DMS114 treated with DMSO at 0.1 percent for 48 hours (cell line): ENCODE measurements around the gene ACOX2.
A peak's percentile ranks its signal among the peaks of the same experiment; 100 is the strongest.

ENCODE experiments used
- DNase-seq: peaks from one replicate; lab custom pipeline; 2025; ENCODE audit not compliant: unreplicated experiment; lab: John Stamatoyannopoulos, UW

Gene ACOX2

GRCh38 chr3:58536501-58537411, at the start of gene ACOX2:
Gene ACOX2, minus strand, starts transcription at chr3:58537190. Its CDS starts 2,084 bp downstream, at chr3:58535106.
- no peak for DNase-seq

DNA sequence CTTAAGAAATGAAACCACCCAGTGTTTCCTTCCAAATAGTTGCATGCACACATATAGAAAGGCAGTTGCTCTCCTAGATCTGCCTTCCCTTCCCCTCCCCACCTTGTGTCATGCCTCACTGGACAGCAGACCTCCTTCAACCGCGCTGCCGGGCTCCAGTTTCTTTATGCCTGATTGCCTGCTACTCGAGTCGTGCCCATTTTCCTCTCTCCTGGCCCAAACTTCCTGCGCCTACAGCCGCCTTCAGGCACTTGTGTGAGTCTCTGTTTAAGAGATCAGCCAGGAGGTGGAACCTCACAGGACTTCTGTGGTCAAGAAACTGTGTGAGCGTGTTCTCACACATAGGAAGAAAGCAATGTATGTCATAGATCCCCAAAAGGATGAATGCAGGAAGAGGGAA, 49.0 kb upstream of the ACOX2 start:
- DNase-seq = no peak

GRCh38 chr3:58585005-58585786, 48.2 kb upstream of the ACOX2 start:
- peak; percentile 79 for DNase-seq

DNA sequence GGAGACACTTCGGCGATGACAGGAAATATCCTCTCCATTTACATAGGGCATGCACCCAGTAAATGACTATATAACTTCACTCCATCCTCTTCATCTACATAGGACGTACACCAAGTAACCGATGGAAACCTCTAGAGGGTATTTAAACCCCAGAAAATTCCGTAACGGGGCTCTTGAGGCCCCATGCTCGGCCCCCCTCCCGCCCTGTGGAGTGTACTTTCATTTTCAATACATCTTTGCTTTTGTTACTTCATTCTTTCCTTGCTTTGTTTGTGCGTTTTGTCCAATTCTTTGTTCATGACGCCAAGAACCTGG, 47.7 kb upstream of the ACOX2 start:
- DNase-seq = peak; percentile 20

DNA sequence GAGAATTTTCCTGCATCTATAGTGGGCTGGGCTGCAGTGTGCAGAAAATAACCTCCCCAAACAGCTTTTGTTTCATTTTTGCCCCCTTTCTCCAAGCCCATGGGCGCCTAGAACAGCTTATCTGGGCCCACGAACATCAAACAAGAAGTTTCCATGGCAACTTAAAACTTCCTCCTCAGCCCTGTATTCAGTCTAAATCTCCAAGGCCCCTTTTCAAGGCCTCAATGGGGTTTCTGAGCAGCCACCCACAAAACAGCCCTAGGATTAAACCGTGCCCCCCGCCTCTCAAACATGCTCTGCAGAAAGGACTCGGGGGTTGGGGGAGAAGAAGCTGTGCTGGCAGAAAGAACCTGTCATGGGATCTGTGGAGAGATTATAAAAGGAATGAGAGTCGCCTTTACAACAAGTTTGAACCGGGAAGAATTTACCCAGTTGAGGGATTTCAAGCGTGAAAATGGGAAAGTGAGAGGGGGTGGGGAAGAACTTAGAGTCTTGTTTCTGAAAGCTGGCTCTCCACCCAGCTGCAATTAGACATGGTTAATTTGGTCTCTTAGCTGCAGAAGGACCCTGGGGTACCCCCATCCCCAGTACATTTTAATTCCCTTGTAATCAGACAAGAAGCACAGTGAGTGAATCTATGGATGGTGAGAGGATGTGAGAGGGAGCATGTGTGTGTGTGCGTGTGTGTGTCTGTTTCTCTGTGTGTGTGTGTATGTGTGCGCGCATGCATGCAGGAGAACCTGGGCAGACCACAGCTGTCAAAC, 44.5 kb upstream of the ACOX2 start:
- no peak for DNase-seq

- DNase-seq = no peak
These were observed 43.9 kb upstream of the ACOX2 start for GRCh38 chr3:58580826-58581327.

DNA sequence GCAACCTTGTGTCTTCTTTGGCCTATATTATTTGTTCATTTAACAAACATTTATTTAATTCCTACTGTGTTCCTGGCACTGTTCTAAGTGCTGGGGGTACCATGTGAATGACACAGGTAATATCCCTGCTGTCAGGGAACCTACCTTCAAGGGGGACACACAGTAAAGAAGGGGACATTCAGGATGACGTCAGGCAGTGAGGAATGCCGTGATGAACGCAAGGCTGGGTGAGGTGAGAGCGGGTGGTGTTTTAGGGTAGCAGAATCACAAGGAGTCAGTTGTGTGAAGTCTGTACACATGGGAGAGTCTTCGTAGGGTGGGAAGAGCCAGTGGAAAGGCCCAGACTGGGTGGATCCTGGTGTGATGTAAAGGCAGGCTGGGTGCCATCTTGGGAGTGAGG, 41.9 kb upstream of the ACOX2 start:
- DNase-seq = no peak

GRCh38 chr3:58577269-58577821, 40.4 kb upstream of the ACOX2 start, which contains the start of gene FAM107A:
Gene FAM107A, minus strand, starts transcription at chr3:58577391. Its CDS starts 7,531 bp downstream, at chr3:58569860.
- no peak for DNase-seq

DNA sequence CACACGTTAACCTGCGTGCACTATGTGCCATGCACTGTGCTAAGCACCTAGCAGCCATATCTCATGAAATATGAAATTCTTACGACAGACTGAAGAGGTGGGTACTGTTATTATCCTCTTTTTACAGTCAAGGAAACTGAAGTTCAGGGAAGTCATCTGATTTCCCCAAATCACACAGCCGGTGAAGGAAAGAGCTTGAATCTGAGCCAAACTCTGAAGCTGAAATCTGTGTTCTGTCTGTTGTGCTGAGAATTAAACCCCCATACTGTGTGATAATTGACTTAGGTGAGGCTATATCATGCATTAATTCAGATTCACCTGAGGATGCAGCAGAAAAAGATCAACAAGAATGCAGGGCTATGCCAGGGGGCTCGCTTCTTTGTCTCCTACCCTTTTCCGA, 39.7 kb upstream of the ACOX2 start:
- DNase-seq = no peak

DNA sequence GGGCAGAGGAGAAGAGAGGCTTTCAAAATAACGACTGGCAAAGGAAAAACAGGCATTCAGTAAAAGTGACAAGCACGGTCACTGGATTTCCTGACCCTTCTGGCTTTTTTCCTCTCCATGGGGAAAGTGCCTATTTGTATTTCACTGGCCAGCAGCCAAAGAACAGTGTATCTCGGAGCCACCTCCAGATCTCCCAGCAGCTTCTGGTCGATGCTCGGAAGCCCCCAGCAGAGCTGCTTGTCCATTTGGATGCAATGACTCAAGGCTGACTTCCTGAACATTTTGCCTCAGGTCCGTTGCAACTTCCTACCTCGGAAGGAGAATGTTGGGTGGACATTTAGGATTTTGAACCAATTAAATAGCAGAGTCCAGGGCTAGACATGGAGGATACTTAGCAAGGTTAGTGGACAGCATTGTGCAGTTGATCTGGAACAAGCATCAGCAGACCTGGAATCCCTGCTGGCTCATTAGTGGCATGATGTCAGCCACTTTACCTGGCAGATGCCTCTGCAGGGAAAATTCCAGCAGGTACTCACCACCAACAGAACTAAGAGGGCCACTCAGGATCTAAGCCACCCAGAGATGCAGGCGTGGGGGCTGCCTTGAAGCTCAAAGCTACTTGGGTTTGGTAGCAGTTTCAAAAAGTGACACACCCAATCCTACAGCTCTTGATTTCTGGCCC, 39.1 kb upstream of the ACOX2 start:
- DNase-seq = no peak

DNA sequence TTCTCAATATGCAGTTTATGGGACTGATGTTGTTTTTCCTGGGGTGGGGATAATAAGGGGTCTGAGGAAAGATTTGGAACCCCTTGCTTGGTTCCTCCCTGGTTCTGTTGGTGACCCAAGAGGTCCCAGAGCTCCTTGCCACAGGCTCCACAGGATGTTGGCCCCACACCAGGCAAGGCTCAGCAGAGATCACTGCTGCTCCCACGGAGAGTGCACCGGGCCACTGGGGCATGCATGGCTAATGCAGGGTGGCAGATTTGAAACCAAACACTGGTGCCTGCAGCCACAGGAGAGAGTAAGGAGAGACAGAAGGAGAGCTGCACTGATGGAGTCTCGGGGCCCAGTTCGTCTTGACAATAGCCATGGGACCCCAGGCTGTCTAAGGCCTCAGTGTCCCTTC, 37.7 kb upstream of the ACOX2 start:
- DNase-seq = no peak

DNA sequence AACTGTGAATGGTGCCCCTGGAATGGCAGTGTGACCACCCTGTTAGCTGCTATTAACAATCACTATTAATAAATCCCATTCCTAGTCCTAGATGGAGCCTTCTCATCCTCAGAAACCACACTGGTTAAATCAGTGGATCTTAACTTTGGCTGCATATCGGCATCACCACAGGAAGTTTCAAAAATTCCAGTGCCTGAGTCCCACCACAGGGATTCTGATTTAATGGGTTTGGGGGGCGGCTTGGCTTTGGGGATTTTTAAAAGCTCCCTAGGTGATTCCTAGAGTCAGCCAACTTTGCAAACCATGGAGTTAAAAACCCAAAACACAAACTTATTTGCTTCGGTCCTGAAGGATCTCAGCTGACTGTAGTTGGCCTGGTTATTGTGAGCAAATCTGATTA, 37.1 kb upstream of the ACOX2 start:
- no peak for DNase-seq

- DNase-seq = no peak
These were observed 36.6 kb upstream of the ACOX2 start for GRCh38 chr3:58573640-58574039.

GRCh38 chr3:58572634-58573230, 35.7 kb upstream of the ACOX2 start:
- DNase-seq = no peak

GRCh38 chr3:58572013-58572633, 35.1 kb upstream of the ACOX2 start:
- DNase-seq = no peak

- no peak for DNase-seq
These were observed 33.9 kb upstream of the ACOX2 start for GRCh38 chr3:58570851-58571250.

DNA sequence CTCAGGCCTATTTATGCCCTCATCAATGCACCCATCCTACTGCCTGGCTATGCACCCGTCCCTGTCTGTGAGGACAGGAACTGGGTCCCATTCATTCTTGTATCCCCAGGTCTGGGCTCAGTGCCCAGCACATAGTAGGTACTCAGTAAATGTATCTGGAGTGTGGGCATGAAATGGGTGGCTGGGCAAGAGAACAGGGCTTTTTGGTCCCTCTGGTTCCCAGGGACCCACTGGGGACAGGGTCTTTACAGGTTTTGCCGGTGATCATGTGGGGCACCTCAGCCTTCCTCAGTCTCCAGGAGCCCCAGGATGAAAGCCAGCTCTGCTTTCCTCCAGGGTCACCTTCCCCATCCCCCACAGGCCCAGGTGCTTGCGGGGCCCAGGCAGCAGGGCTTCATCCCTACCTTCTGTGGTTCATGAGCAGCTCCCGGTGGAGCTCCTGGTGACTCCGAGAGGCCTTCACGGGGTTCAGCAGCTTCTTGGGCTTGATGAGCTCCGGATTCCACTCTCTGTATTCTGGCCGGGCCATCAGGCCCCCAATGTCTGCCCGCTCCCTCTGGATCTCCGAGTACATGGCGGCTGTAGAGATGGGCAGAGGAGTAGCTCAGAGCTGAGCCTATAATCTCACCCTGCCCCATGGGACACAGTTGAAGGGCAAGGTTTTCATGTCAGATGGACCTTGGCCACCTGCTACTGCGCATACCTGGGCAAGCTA, 32.5 kb upstream of the ACOX2 start:
- DNase-seq = no peak

DNA sequence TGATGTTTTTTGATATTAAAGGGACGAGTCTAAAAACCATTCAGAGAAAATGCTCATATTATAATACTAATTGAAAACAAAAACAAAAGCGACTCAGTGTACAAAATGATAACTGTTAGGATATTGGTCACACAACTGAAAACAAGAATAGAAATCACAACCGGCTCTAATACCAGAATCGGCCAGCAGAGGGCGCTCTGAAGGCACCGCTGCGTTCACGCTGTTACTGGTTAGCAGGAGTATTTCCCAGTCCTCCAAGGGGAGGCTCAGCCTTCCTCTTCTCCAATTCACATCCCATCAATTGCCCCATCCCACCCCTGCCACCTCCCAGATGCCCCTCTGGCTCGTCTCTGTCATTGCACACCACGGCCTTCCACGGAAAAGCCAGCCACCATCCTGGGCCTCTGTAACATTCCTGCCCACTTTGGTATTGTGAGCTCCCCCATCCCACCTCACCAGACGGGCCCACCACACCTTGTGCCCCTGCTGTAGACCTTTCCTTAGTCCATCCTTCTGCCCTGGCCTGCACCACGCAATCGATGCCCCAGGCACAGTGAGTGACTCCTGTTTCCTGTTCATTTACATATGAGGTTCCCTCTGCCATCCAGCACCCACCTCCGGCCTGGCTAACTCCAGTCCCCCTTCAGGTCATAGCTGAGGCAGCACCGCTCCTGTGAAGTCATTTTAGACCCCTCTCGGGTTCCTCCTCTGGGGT, 31.7 kb upstream of the ACOX2 start:
- DNase-seq = peak; percentile 38

- DNase-seq = no peak
These were observed 30.2 kb upstream of the ACOX2 start for GRCh38 chr3:58567251-58567515.
